Measurements from ENCODE around the gene ASB5. TPM values are rescaled to one million over a fixed set of nuclear protein-coding genes. Genes with fewer than 3 reads are reported as not detected.

ASB5 gene
- total RNA-seq, 1 experiment from 2014 or later, result not detected

- H3K36me3 ChIP-seq (ENCODE audit: control insufficient read depth in 1 of 2, insufficient read depth in 2 of 2, low read length in 2 of 2), result no peaks in the 10 kb centered on the region
- no peak overlapping the region for H3K9ac ChIP-seq (ENCODE audit: low read length)
- H3K9me2 ChIP-seq (ENCODE audit: insufficient read depth), result no peaks in the 10 kb centered on the region; the same call in 1 of the 2 replicates
- peak; percentile 61 for ATAC-seq
- peak; percentile 22 for DNase-seq (ENCODE audit: low read depth, low spot score)
- no peaks in the 10 kb centered on the region for H4K20me1 ChIP-seq (ENCODE audit: insufficient read depth)
- H3K4me1 ChIP-seq (ENCODE audit: control insufficient read depth in 1 of 2, insufficient read depth in 2 of 2, low read length in 2 of 2), result peaks cover 2 to 33% of the 10 kb centered on the region in 2 experiments; a peak in 3 of 4 replicates
- ChIA-PET POLR2A (no interaction called here), CTCF (no interaction called here), RAD21 (ENCODE audit: low non-redundant PET in 1 of 2, low total read pairs in 2 of 2, uncharacterized antibody in 2 of 2, unreplicated experiment in 2 of 2) (no interaction called here)
- H3K4me2 ChIP-seq (ENCODE audit: low read length), result peak overlapping the region; percentile 60
- intact Hi-C loops (cut with micrococcal nuclease), result no loop called here
- H2AFZ ChIP-seq (ENCODE audit: low read depth, low read length, poor library complexity, severe bottlenecking), result peak overlapping the region; percentile 73
- no peak overlapping the region for H3K27ac ChIP-seq (ENCODE audit: low read depth, low read length)
- H3K79me2 ChIP-seq (ENCODE audit: insufficient read depth, low read length), result no peaks in the 10 kb centered on the region
- TF ChIP-seq POLR2A (IDR thresholded peaks at IDR 0.05; ENCODE audit: borderline replicate concordance, extremely low read depth, insufficient read depth, insufficient read length), result no peak
- 0 out of 2 replicates have a peak, but pooled peaks have one; percentile 41 for TF ChIP-seq CEBPB (IDR thresholded peaks at IDR 0.05; ENCODE audit: low read depth)
- peak; percentile 80 for TF ChIP-seq FOSL1 (IDR thresholded peaks at IDR 0.05; ENCODE audit: low read depth)
- TF ChIP-seq JUND (IDR thresholded peaks at IDR 0.05), result peak; percentile 71
- peak; percentile 47; the same call in 1 of the 2 replicates for TF ChIP-seq SP1 (IDR thresholded peaks at IDR 0.05; ENCODE audit: low read depth)
- BruUV-seq (replicated peaks), result no TSS peak
- H3K27me3 ChIP-seq (ENCODE audit: insufficient read depth, low read length), result no peaks in the 10 kb centered on the region
- H3K9me3 ChIP-seq (ENCODE audit: control insufficient read depth in 1 of 2, insufficient read depth in 1 of 2, low read depth in 1 of 2, low read length in 2 of 2), result no peaks in the 10 kb centered on the region
- peak overlapping the region in 1 of 2 experiments; percentile 12; a peak in 1 of 4 replicates for H3K4me3 ChIP-seq (replicated peaks in 1 of 2; ENCODE audit: low read depth in 1 of 2, low read length in 2 of 2)
Measured at GRCh38 chr4:176302283-176303275, 33.6 kb upstream of the ASB5 start.

GRCh38 chr4:176300565-176300964 lies 31.5 kb upstream of the ASB5 start:
- no TSS peak for BruUV-seq (replicated peaks)
- no peaks in the 10 kb centered on the region for H3K36me3 ChIP-seq (ENCODE audit: control insufficient read depth in 1 of 2, insufficient read depth in 2 of 2, low read length in 2 of 2)
- DNase-seq (ENCODE audit: low read depth, low spot score) (no peak), ATAC-seq (peak; percentile 42; the same call in 1 of the 2 replicates)
- H3K9ac ChIP-seq (ENCODE audit: low read length), result no peak overlapping the region
- H3K27ac ChIP-seq (ENCODE audit: low read depth, low read length), result no peak overlapping the region
- intact Hi-C loops (cut with micrococcal nuclease), result no loop called here
- CTCF ChIA-PET, result no interaction called here
- no peaks in the 10 kb centered on the region; the same call in 1 of the 2 replicates for H3K9me2 ChIP-seq (ENCODE audit: insufficient read depth)
- H4K20me1 ChIP-seq (ENCODE audit: insufficient read depth), result no peaks in the 10 kb centered on the region
- H3K4me1 ChIP-seq (ENCODE audit: control insufficient read depth in 1 of 2, insufficient read depth in 2 of 2, low read length in 2 of 2), result peaks cover 2 to 26% of the 10 kb centered on the region in 2 experiments; a peak in 3 of 4 replicates
- RAD21 ChIA-PET (ENCODE audit: low non-redundant PET in 1 of 2, low total read pairs in 2 of 2, uncharacterized antibody in 2 of 2, unreplicated experiment in 2 of 2), result no interaction called here
- H3K79me2 ChIP-seq (ENCODE audit: insufficient read depth, low read length), result no peaks in the 10 kb centered on the region
- no peak overlapping the region for H3K4me3 ChIP-seq (replicated peaks in 1 of 2; ENCODE audit: low read depth in 1 of 2, low read length in 2 of 2)
- TF ChIP-seq CEBPB (IDR thresholded peaks at IDR 0.05; ENCODE audit: low read depth), result no peak
- TF ChIP-seq SP1 (IDR thresholded peaks at IDR 0.05; ENCODE audit: low read depth), result no peak
- no peak for TF ChIP-seq RAD21 (IDR thresholded peaks at IDR 0.05; ENCODE audit: low read depth)
- H3K27me3 ChIP-seq (ENCODE audit: insufficient read depth, low read length), result no peaks in the 10 kb centered on the region
- POLR2A ChIA-PET, result no interaction called here
- no peak overlapping the region for H2AFZ ChIP-seq (ENCODE audit: low read depth, low read length, poor library complexity, severe bottlenecking)
- H3K9me3 ChIP-seq (ENCODE audit: control insufficient read depth in 1 of 2, insufficient read depth in 1 of 2, low read depth in 1 of 2, low read length in 2 of 2), result no peaks in the 10 kb centered on the region
- no peak overlapping the region for H3K4me2 ChIP-seq (ENCODE audit: low read length)
